HepG2 (cell line): ENCODE data around the gene ZNF207. TPM values are rescaled to one million over a fixed set of nuclear protein-coding genes. Genes with fewer than 3 reads are reported as not detected.

ENCODE experiments used
- ARNT ChIP-seq: fragments of 450-650 bp; IDR thresholded peaks from 2 replicates; pipeline ENCODE4 v1.6.1; 2017
- BRF2 ChIP-seq: sonication (generic); formaldehyde crosslinking; IDR thresholded peaks from 2 replicates; pipeline ENCODE4 v1.8.1; 2022; ENCODE audit warnings: mild to moderate bottlenecking, missing genetic modification reagents
- FOXJ3 ChIP-seq: sonication (generic); formaldehyde crosslinking; IDR thresholded peaks from 2 replicates; pipeline ENCODE4 v1.4.0; 2020; ENCODE audit warnings: missing genetic modification reagents, mild to moderate bottlenecking, borderline replicate concordance
- FOXO1 ChIP-seq: sonication (generic); formaldehyde crosslinking; IDR thresholded peaks from 2 replicates; pipeline ENCODE4 v1.4.0; 2020; ENCODE audit warnings: missing genetic modification reagents
- HNF4G ChIP-seq, 2 experiments: sonication (generic) in 1 of 2; formaldehyde crosslinking in 1 of 2; IDR thresholded peaks; 2 replicates each; pipeline versions ENCODE4 v1.4.0 to v1.6.1; 2011 to 2020; ENCODE audit warnings: borderline replicate concordance in 2 of 2, low read depth in 2 of 2, mild to moderate bottlenecking in 2 of 2, low read length in 1 of 2, missing genetic modification reagents in 1 of 2, moderate library complexity in 1 of 2
- NCOA5 ChIP-seq: sonication (generic); formaldehyde crosslinking; IDR thresholded peaks from 2 replicates; pipeline ENCODE4 v1.4.0; 2020; ENCODE audit warnings: missing genetic modification reagents
- NPAS2 ChIP-seq: sonication (generic); formaldehyde crosslinking; IDR thresholded peaks from 2 replicates; pipeline ENCODE4 v1.8.0; 2022; ENCODE audit warnings: mild to moderate bottlenecking, missing genetic modification reagents, borderline replicate concordance
- NR0B2 ChIP-seq: sonication (generic); formaldehyde crosslinking; IDR thresholded peaks from 2 replicates; pipeline ENCODE4 v1.4.0; 2020; ENCODE audit warnings: mild to moderate bottlenecking, missing genetic modification reagents
- REPIN1 ChIP-seq: sonication (generic); formaldehyde crosslinking; IDR thresholded peaks from 2 replicates; pipeline ENCODE4 v1.8.0; 2022; ENCODE audit warnings: missing genetic modification reagents, low read depth, mild to moderate bottlenecking, borderline replicate concordance
- ZBTB25 ChIP-seq: IDR thresholded peaks from 2 replicates; pipeline ENCODE4 v1.6.1; 2018; ENCODE audit warnings: missing genetic modification reagents
- ZBTB7A ChIP-seq: sonication (generic); formaldehyde crosslinking; IDR thresholded peaks from 2 replicates; pipeline ENCODE4 v1.8.0; 2022; ENCODE audit warnings: mild to moderate bottlenecking, missing genetic modification reagents
- ZBTB8A ChIP-seq: sonication (generic); formaldehyde crosslinking; IDR thresholded peaks from 2 replicates; pipeline ENCODE4 v1.4.0; 2020; ENCODE audit warnings: mild to moderate bottlenecking, low read depth, missing genetic modification reagents, borderline replicate concordance
- ZNF430 ChIP-seq: sonication (generic); formaldehyde crosslinking; IDR thresholded peaks from 2 replicates; pipeline ENCODE4 v1.9.0; 2021; ENCODE audit warnings: mild to moderate bottlenecking, missing genetic modification reagents
- ZNF772 ChIP-seq: sonication (generic); formaldehyde crosslinking; IDR thresholded peaks from 2 replicates; pipeline ENCODE4 v1.5.0; 2020; ENCODE audit warnings: mild to moderate bottlenecking, missing genetic modification reagents
- polyA plus RNA-seq, 8 experiments: library from polyadenylated mRNA; depleted of rRNA in 3 of 8; stranded (reverse) in 7 of 8; unstranded in 1 of 8; fragments of >200 nt; fragmentation: Illumina TruSeq in 4 of 8; extraction: Trizol in 4 of 8; gene quantifications; 2 replicates each; pipeline versions ENCODE4 v1.2.1 to v1.2.3, GENCODE V29; 2011 to 2016; ENCODE audit warnings: low read depth in 4 of 8, missing spikeins in 1 of 8, mixed read lengths in 1 of 8; ENCODE audit not compliant: insufficient read depth in 1 of 8
- total RNA-seq, 5 experiments: library from RNA; depleted of rRNA; stranded (reverse); fragments of >200 nt; fragmentation: Illumina TruSeq; extraction: Trizol; gene quantifications; 2 replicates each; pipeline ENCODE4 v1.2.3, GENCODE V29; 2016; ENCODE audit warnings: low read depth in 1 of 5
- TF ChIP-seq, protein P1 (sequence below): sonication (generic); formaldehyde crosslinking; IDR thresholded peaks from 2 replicates; pipeline ENCODE4 v1.5.0; 2020; ENCODE audit warnings: mild to moderate bottlenecking, missing genetic modification reagents
- TF ChIP-seq, protein P2 (sequence below): sonication (generic); formaldehyde crosslinking; IDR thresholded peaks from 2 replicates; pipeline ENCODE4 v1.8.1; 2023; ENCODE audit warnings: mild to moderate bottlenecking, moderate library complexity, missing genetic modification reagents
- TF ChIP-seq, protein P3 (sequence below): sonication (generic); formaldehyde crosslinking; conservative IDR thresholded peaks from 2 replicates; pipeline ENCODE4 v1.8.0; 2022; ENCODE audit warnings: missing genetic modification reagents
- TF ChIP-seq, protein P4 (sequence below): IDR thresholded peaks from 2 replicates; pipeline ENCODE4 v1.6.1; 2016; ENCODE audit warnings: missing compliant biosample characterization, missing genetic modification reagents, borderline replicate concordance

ZNF207 gene
- total and polyA plus RNA-seq, 2 of the 13 experiments (the other 11 are each of a cell fraction or from before 2014, with no cell fraction given) = 150 to 164 TPM

- TF ChIP-seq FOXO1 (CRISPR knock-in tag) (no peak; the same call in 1 of the 2 replicates), NPAS2 (CRISPR knock-in tag) (no peak), NCOA5 (no peak), ZNF772 (CRISPR knock-in tag) (0 out of 2 replicates have a peak, but pooled peaks have one; percentile 40), ZBTB8A (CRISPR knock-in tag) (no peak), ARNT (no peak), HNF4G (IDR thresholded peaks at IDR 0.05; ENCODE audit: borderline replicate concordance, low read depth, low read length) (no peak), HNF4G (CRISPR knock-in tag; IDR thresholded peaks at IDR 0.05; ENCODE audit: borderline replicate concordance, low read depth) (no peak), ZBTB25 (CRISPR knock-in tag) (0 out of 2 replicates have a peak, but pooled peaks have one; percentile 25), NR0B2 (CRISPR knock-in tag) (no peak), ZBTB7A (no peak), ZNF430 (CRISPR knock-in tag) (peak; percentile 84), BRF2 (CRISPR knock-in tag) (no peak), FOXJ3 (CRISPR knock-in tag) (0 out of 2 replicates have a peak, but pooled peaks have one; percentile 37), REPIN1 (CRISPR knock-in tag) (peak; percentile 42; the same call in 1 of the 2 replicates)
- TF ChIP-seq, protein P1, sequence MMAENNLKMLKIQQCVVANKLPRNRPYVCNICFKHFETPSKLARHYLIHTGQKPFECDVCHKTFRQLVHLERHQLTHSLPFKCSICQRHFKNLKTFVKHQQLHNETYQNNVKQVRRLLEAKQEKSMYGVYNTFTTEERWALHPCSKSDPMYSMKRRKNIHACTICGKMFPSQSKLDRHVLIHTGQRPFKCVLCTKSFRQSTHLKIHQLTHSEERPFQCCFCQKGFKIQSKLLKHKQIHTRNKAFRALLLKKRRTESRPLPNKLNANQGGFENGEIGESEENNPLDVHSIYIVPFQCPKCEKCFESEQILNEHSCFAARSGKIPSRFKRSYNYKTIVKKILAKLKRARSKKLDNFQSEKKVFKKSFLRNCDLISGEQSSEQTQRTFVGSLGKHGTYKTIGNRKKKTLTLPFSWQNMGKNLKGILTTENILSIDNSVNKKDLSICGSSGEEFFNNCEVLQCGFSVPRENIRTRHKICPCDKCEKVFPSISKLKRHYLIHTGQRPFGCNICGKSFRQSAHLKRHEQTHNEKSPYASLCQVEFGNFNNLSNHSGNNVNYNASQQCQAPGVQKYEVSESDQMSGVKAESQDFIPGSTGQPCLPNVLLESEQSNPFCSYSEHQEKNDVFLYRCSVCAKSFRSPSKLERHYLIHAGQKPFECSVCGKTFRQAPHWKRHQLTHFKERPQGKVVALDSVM (CRISPR knock-in tag) = 0 out of 2 replicates have a peak, but pooled peaks have one; percentile 26
- TF ChIP-seq, protein P2, sequence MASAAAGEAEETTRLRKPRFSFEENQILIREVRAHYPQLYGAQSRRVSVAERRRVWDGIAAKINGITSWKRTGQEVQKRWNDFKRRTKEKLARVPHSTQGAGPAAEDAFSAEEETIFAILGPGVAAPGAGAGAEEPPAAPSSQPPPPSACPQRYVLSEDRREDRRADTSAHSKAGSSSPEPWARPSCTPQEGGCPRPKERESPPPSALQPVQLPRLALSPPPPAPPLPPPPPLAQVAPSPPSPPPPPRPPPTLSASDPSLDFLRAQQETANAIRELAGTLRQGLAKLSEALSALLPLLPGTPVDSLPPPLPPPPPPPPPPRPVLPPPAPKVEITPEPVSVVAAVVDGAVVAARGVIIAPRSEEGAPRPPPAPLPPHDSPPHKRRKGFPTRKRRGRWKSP (CRISPR knock-in tag) = no peak
- TF ChIP-seq, protein P3, sequence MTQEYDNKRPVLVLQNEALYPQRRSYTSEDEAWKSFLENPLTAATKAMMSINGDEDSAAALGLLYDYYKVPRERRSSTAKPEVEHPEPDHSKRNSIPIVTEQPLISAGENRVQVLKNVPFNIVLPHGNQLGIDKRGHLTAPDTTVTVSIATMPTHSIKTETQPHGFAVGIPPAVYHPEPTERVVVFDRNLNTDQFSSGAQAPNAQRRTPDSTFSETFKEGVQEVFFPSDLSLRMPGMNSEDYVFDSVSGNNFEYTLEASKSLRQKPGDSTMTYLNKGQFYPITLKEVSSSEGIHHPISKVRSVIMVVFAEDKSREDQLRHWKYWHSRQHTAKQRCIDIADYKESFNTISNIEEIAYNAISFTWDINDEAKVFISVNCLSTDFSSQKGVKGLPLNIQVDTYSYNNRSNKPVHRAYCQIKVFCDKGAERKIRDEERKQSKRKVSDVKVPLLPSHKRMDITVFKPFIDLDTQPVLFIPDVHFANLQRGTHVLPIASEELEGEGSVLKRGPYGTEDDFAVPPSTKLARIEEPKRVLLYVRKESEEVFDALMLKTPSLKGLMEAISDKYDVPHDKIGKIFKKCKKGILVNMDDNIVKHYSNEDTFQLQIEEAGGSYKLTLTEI (CRISPR knock-in tag) = no peak
- TF ChIP-seq, protein P4, sequence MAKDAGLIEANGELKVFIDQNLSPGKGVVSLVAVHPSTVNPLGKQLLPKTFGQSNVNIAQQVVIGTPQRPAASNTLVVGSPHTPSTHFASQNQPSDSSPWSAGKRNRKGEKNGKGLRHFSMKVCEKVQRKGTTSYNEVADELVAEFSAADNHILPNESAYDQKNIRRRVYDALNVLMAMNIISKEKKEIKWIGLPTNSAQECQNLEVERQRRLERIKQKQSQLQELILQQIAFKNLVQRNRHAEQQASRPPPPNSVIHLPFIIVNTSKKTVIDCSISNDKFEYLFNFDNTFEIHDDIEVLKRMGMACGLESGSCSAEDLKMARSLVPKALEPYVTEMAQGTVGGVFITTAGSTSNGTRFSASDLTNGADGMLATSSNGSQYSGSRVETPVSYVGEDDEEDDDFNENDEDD = peak; percentile 61; the same call in 1 of the 2 replicates
Observed at GRCh38 chr17:32349854-32350665, at the start of gene ZNF207 (continued).
